Neural cell (in vitro differentiated cells): Measurements from ENCODE around the gene CFAP299.

Source experiments
- CTCF ChIP-seq: fragments of 450-650 bp; IDR thresholded peaks from 2 replicates; pipeline ENCODE4 v1.5.1; 2014; ENCODE audit warnings: antibody characterized with exemption, mild to moderate bottlenecking, moderate library complexity; ENCODE audit not compliant: poor library complexity, severe bottlenecking
- EP300 ChIP-seq: fragments of 450-650 bp; conservative IDR thresholded peaks from 2 replicates; pipeline ENCODE4 v1.6.1; 2014; ENCODE audit warnings: antibody characterized with exemption, mild to moderate bottlenecking, moderate library complexity; ENCODE audit not compliant: poor library complexity, severe bottlenecking
- EZH2 ChIP-seq: fragments of 200-600, 300-800 bp; shearing (Covaris generic), sonication (generic); IDR thresholded peaks from 2 replicates; pipeline ENCODE4 v1.6.1; 2014; ENCODE audit warnings: antibody characterized with exemption, low read length, borderline replicate concordance, mild to moderate bottlenecking; ENCODE audit not compliant: insufficient read depth, poor library complexity, severe bottlenecking
- MXI1 ChIP-seq: fragments of 450-650 bp; conservative IDR thresholded peaks from 2 replicates; pipeline ENCODE4 v1.6.1; 2014; ENCODE audit warnings: antibody characterized with exemption, mild to moderate bottlenecking; ENCODE audit not compliant: poor library complexity, severe bottlenecking
- POLR2AphosphoS5 ChIP-seq: IDR thresholded peaks from 2 replicates; pipeline ENCODE4 v1.6.1; 2012
- RAD21 ChIP-seq: fragments of 450-650 bp; conservative IDR thresholded peaks from 2 replicates; pipeline ENCODE4 v1.6.1; 2014; ENCODE audit warnings: antibody characterized with exemption, mild to moderate bottlenecking, moderate library complexity

- no peak for TF ChIP-seq EZH2
- no peak for TF ChIP-seq POLR2AphosphoS5
- no peak for TF ChIP-seq CTCF
- TF ChIP-seq RAD21: no peak
- TF ChIP-seq MXI1: no peak
- TF ChIP-seq EP300: no peak
Measured at GRCh38 chr4:80466618-80467017, 131.1 kb downstream of the CFAP299 start.
